Osteocyte (in vitro differentiated cells): Measurements from ENCODE around the gene EARS2. TPM values are rescaled to one million over a fixed set of nuclear protein-coding genes. Genes with fewer than 3 reads are reported as not detected.

ENCODE experiments used
- DNase-seq: peaks from one replicate; pipeline ENCODE4 v3.0.0; 2021; ENCODE audit warnings: mixed read lengths; ENCODE audit not compliant: unreplicated experiment; ENCODE audit errors: extremely low spot score
- H3K27ac Mint-ChIP-seq: one replicate; pipeline ENCODE4 v1.8.0; 2021; ENCODE audit warnings: mild to moderate bottlenecking, mixed read lengths; ENCODE audit not compliant: unreplicated experiment
- H3K27me3 Mint-ChIP-seq: one replicate; pipeline ENCODE4 v1.8.0; 2021; ENCODE audit warnings: mixed read lengths; ENCODE audit not compliant: unreplicated experiment
- H3K36me3 Mint-ChIP-seq: one replicate; pipeline ENCODE4 v1.8.0; 2021; ENCODE audit warnings: mixed read lengths; ENCODE audit not compliant: unreplicated experiment
- H3K4me1 Mint-ChIP-seq: one replicate; pipeline ENCODE4 v1.8.0; 2021; ENCODE audit warnings: mixed read lengths; ENCODE audit not compliant: unreplicated experiment
- H3K4me3 Mint-ChIP-seq: one replicate; pipeline ENCODE4 v1.8.0; 2021; ENCODE audit warnings: mild to moderate bottlenecking, moderate library complexity, mixed read lengths; ENCODE audit not compliant: unreplicated experiment
- H3K9me3 Mint-ChIP-seq: one replicate; pipeline ENCODE4 v1.8.0; 2021; ENCODE audit warnings: mixed read lengths; ENCODE audit not compliant: unreplicated experiment
- CTCF ChIP-seq: fragments of 200-600 bp; sonication (generic); IDR thresholded peaks from 2 replicates; pipeline ENCODE4 v1.5.0; 2021; ENCODE audit warnings: antibody characterized with exemption, mild to moderate bottlenecking, moderate library complexity
- total RNA-seq: library from RNA; stranded (reverse); gene quantifications from 2 replicates; pipeline ENCODE4 v1.2.1, GENCODE V29; 2021

EARS2 gene
- total RNA-seq, 1 donor from 2014 or later: 18.7 TPM

GRCh38 chr16:23561586-23561985 is 4.4 kb upstream of the EARS2 start:
- Mint-ChIP-seq H3K4me3 (no peak overlapping the region), H3K27me3 (no peaks in the 10 kb centered on the region), H3K9me3 (no peaks in the 10 kb centered on the region), H3K4me1 (peaks cover 21% of the 10 kb centered on the region), H3K36me3 (peaks cover 46% of the 10 kb centered on the region), H3K27ac (no peak overlapping the region)
- TF ChIP-seq CTCF: no peak
- no peak for DNase-seq

DNA sequence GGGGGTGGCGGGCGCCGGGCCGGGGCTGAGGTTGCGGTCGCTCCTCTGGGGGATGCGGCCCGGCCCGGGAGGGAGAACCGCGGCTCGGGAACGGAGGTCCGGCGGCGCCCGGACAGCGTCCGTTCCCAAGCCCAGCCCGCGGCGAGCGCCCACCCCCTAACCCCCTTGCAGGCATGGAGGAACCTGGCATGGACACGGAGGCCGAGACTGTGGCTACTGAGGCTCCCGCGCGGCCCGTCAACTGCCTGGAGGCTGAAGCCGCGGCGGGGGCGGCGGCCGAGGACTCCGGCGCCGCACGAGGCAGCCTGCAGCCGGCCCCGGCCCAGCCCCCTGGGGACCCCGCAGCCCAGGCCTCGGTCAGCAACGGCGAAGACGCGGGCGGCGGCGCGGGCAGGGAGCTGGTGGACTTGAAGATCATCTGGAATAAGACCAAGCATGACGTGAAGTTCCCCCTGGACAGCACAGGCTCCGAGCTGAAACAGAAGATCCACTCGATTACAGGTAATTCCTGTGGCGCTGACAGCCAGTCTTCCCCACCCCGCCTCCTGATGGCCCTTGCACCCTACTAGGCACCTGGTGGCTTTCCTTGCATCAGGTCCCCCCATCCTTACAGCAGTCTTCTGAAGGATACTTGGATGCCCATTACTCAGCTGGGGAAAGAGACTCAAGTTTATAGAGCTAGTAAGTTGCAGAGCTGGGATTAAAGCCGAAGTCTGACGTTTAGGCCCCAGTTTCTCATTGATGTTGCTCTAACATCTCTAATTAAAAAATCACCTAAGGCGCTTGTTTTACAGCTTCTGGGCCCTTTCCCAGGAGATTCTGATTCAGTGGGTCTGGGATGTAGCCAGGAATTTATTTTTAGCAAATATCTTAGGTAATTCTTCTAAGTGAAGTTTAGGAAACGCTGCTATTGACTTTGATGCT is 891 bp upstream of the EARS2 start:
- H3K4me3 Mint-ChIP-seq: peak overlapping the region; percentile 92
- no peaks in the 10 kb centered on the region for H3K9me3 Mint-ChIP-seq
- DNase-seq: peak; percentile 87
- no peak for TF ChIP-seq CTCF
- H3K27ac Mint-ChIP-seq: peak overlapping the region; percentile 89
- H3K4me1 Mint-ChIP-seq: peaks cover 29% of the 10 kb centered on the region
- H3K27me3 Mint-ChIP-seq: no peaks in the 10 kb centered on the region
- peaks cover 26% of the 10 kb centered on the region for H3K36me3 Mint-ChIP-seq

DNA sequence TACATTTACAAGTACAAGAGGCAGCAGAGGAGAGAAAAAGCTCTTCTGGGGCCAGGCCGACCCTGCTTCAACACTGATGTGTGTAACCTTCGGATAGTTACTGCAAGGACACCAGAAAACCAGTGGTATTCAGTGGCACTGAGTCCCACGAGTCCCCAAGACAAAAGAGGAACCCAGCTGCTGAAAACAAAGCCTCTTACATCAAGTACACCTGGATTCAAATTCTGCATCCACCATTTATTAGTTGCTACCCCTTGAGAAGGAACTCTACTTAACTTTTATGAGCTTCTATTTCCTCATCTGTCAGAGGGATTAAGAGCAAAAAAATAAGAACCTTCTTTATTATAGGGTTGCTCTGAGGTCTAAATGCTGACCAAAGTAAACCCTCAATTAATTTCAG is 2.6 kb downstream of the EARS2 start:
- Mint-ChIP-seq H3K4me3 (no peak overlapping the region), H3K27ac (no peak overlapping the region), H3K27me3 (no peaks in the 10 kb centered on the region), H3K9me3 (no peaks in the 10 kb centered on the region), H3K4me1 (peaks cover 21% of the 10 kb centered on the region), H3K36me3 (peaks cover 21% of the 10 kb centered on the region)
- TF ChIP-seq CTCF: no peak
- no peak for DNase-seq

DNA sequence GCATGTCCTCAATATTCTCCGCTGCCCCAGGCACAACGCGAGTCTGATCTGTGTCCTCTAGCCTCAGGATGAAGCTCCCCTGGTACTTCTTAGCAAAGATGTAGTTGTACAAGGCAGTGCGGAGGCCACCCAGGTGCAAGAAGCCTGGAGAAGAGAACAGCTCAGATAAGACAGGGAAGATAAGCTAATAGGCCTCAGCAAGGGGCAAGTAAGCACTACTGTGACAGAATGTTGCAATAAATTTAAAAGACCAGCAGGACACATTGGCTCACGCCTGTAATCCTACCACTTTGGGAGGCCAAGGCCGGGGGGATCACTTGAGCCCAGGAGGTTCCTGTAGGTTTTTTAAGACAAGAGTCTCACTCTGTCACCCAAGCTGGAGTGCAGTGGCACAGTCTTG is 5.0 kb downstream of the EARS2 start:
- H3K27me3 Mint-ChIP-seq: no peaks in the 10 kb centered on the region
- H3K4me1 Mint-ChIP-seq: peaks cover 12% of the 10 kb centered on the region
- no peak overlapping the region for H3K27ac Mint-ChIP-seq
- no peak overlapping the region for H3K4me3 Mint-ChIP-seq
- no peak for TF ChIP-seq CTCF
- no peak for DNase-seq
- peaks cover 23% of the 10 kb centered on the region for H3K36me3 Mint-ChIP-seq
- H3K9me3 Mint-ChIP-seq: no peaks in the 10 kb centered on the region

DNA sequence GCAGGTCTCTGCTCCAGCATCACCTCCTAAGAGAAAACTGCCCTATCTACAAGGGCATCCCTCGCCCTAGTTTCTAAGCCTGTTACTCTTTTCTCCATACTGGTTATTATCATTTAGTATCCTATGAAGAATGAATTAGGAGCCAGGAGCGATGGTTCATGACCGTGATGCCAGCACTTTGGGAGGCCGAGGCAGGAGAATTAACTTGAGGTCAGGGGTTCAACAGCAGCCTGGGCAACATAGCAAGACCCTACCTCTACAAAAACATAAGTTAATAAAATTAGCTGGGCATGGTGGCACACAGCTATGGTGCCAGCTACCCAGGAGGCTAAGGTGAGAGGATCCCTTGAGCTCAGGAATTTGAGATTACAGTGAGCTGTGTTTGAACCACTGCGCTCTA is 7.2 kb downstream of the EARS2 start:
- Mint-ChIP-seq H3K9me3 (no peaks in the 10 kb centered on the region), H3K4me3 (no peak overlapping the region), H3K27ac (no peak overlapping the region), H3K36me3 (peaks cover 28% of the 10 kb centered on the region), H3K27me3 (no peaks in the 10 kb centered on the region), H3K4me1 (no peaks in the 10 kb centered on the region)
- TF ChIP-seq CTCF: no peak
- no peak for DNase-seq
